ENCODE measurements around the gene TUBB4B.

TUBB4B gene

GRCh38 chr9:137240318-137240840 is 708 bp upstream of the TUBB4B start (continued):
- 0 out of 2 replicates have a peak, but pooled peaks have one; percentile 24 for TF ChIP-seq YY1 (tag by site-specific recombination; IDR thresholded peaks at IDR 0.05)
- TF ChIP-seq ZFP41 (tag by site-specific recombination; IDR thresholded peaks at IDR 0.05; ENCODE audit: borderline replicate concordance), result no peak
- no peak for TF ChIP-seq ZNF645 (tag by site-specific recombination; IDR thresholded peaks at IDR 0.05)
- no peak for TF ChIP-seq ZNF18 (tag by site-specific recombination; IDR thresholded peaks at IDR 0.05)
- TF ChIP-seq ZNF639 (tag by site-specific recombination; IDR thresholded peaks at IDR 0.05), result 0 out of 2 replicates have a peak, but pooled peaks have one; percentile 17
- TF ChIP-seq ZBTB10 (tag by site-specific recombination; IDR thresholded peaks at IDR 0.05), result peak; percentile 92
- peak; percentile 70; the same call in 1 of the 2 replicates for TF ChIP-seq BCL11B (tag by site-specific recombination; IDR thresholded peaks at IDR 0.05; ENCODE audit: low read depth)
- TF ChIP-seq PRDM2 (tag by site-specific recombination; IDR thresholded peaks at IDR 0.05; ENCODE audit: borderline replicate concordance), result no peak
- peak; percentile 84 for TF ChIP-seq ZNF610 (tag by site-specific recombination; IDR thresholded peaks at IDR 0.05; ENCODE audit: borderline replicate concordance)
- TF ChIP-seq ZNF211 (tag by site-specific recombination; IDR thresholded peaks at IDR 0.05; ENCODE audit: low read depth), result no peak
- TF ChIP-seq ZSCAN23 (tag by site-specific recombination; IDR thresholded peaks at IDR 0.05), result no peak; the same call in 1 of the 2 replicates
- peak; percentile 29; the same call in 1 of the 2 replicates for TF ChIP-seq ZBTB1 (tag by site-specific recombination; IDR thresholded peaks at IDR 0.05)
- peak; percentile 93 for TF ChIP-seq ZNF335 (tag by site-specific recombination; conservative IDR thresholded peaks at IDR 0.05)
- no peak for TF ChIP-seq ZNF664 (tag by site-specific recombination; IDR thresholded peaks at IDR 0.05)
- TF ChIP-seq OVOL3 (tag by site-specific recombination; IDR thresholded peaks at IDR 0.05), result 0 out of 2 replicates have a peak, but pooled peaks have one; percentile 44
- no peak for TF ChIP-seq ZNF624 (tag by site-specific recombination; IDR thresholded peaks at IDR 0.05)
- no peak for TF ChIP-seq ZNF585B (tag by site-specific recombination; IDR thresholded peaks at IDR 0.05)
- TF ChIP-seq IKZF3 (tag by site-specific recombination; IDR thresholded peaks at IDR 0.05), result peak; percentile 84
- TF ChIP-seq ZNF660 (tag by site-specific recombination; IDR thresholded peaks at IDR 0.05), result peak; percentile 93
- no peak for TF ChIP-seq ZNF214 (tag by site-specific recombination; IDR thresholded peaks at IDR 0.05; ENCODE audit: borderline replicate concordance)
- TF ChIP-seq ZNF580 (tag by site-specific recombination; IDR thresholded peaks at IDR 0.05), result peak; percentile 77
- TF ChIP-seq ZNF654 (tag by site-specific recombination; IDR thresholded peaks at IDR 0.05; ENCODE audit: low read depth), result no peak
- TF ChIP-seq ZEB2 (tag by site-specific recombination; IDR thresholded peaks at IDR 0.05), result peak; percentile 97

Measured in HEK293 (cell line).